ENCODE measurements around the gene PIP4P1.
A peak's percentile ranks its signal among the peaks of the same experiment; 100 is the strongest.
"Not testable (repeated sequence)": the region's sequence is repeated elsewhere in the genome, so short reads cannot be mapped to it uniquely, and the experiment has no call there.

The PIP4P1 gene

DNA sequence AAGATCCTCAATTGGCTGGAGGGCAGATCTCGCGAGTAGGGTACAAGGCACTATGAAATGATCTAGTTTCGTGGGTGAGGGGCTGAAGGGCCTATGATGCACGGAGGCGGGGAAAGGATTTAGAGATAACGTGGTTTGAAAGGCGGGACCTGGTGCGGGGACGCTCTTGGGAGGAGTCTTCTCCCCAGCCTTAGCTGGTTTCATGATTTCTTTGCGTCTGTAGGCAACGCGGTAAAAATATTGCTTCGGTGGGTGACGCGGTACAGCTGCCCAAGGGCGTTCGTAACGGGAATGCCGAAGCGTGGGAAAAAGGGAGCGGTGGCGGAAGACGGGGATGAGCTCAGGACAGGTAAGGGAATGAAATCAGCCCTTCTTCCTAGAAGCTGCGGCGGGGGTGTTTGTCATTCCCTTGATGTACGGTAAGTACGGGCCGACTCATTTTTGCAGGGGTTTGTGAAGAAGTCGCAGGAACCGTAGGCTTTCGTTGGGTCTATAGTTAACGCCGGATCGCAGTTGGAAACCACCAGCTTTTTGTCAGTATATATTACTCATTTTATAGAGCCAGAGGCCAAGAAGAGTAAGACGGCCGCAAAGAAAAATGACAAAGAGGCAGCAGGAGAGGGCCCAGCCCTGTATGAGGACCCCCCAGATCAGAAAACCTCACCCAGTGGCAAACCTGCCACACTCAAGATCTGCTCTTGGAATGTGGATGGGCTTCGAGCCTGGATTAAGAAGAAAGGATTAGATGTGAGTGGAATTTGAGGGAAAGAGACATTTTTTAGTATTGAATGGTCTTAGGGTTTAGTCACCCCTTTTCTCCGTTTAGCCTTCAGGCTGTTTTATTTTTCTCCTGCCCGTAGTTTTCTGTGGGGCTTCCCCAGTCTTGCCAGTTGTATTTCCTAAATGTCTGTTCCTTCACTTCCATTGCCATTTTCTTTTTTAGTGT is 5.6 kb downstream of the PIP4P1 start:
- POLR2A ChIA-PET = interaction anchor here (0.7 to 2.0 kb wide), 5 partner anchors 12 to 113 kb away, joined by 4 to 13 read pairs (median 5); partner anchors contain the start of genes PARP2, PNP and TEP1
- TF ChIP-seq, protein P1, sequence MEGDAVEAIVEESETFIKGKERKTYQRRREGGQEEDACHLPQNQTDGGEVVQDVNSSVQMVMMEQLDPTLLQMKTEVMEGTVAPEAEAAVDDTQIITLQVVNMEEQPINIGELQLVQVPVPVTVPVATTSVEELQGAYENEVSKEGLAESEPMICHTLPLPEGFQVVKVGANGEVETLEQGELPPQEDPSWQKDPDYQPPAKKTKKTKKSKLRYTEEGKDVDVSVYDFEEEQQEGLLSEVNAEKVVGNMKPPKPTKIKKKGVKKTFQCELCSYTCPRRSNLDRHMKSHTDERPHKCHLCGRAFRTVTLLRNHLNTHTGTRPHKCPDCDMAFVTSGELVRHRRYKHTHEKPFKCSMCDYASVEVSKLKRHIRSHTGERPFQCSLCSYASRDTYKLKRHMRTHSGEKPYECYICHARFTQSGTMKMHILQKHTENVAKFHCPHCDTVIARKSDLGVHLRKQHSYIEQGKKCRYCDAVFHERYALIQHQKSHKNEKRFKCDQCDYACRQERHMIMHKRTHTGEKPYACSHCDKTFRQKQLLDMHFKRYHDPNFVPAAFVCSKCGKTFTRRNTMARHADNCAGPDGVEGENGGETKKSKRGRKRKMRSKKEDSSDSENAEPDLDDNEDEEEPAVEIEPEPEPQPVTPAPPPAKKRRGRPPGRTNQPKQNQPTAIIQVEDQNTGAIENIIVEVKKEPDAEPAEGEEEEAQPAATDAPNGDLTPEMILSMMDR (IDR thresholded peaks at IDR 0.05; ENCODE audit: control extremely low read depth, extremely low read depth, low read depth, missing control alignments) = no peak
- DNase-seq (ENCODE audit: extremely low spot score) = peak; percentile 50
- CTCF ChIA-PET = interaction anchor here (0.8 to 5.4 kb wide), 8 partner anchors 8 to 154 kb away, joined by 3 to 39 read pairs (median 4); no protein-coding TSS in a partner anchor

DNA sequence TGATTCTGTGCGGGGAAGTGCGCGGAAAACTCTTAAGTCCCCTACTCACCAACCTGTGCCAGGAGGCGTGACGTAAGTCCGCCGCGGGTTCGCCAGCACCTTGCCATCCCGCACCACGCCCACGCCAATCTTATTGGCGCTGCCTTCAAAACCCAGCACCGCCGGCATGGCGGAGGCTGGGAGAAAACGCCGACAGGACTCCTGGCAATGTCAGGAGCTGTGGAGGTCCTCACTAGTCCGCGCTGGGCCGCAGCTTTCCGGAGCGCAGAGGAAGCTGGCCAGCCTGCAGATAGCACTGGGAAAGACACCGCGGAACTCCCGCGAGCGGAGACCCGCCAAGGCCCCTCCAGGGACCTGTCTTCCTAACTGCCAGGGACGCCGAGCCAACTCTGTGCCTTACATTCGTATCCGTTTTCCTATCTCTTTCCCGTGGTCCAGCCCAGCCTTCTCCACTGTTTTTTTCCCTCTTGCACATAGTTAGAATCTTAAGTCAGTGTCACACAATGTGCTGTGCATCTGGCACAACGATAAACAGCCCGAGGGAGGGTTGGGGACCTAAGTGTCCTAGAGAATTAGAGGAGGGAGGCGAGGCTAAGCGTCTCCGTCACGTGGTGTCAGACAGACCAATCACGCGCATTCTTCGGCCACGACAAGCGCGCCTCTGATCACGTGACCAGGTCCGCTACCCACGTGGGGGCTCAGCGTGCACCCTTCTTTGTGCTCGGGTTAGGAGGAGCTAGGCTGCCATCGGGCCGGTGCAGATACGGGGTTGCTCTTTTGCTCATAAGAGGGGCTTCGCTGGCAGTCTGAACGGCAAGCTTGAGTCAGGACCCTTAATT is 6.5 kb downstream of the PIP4P1 start, which contains the start of the genes APEX1 and OSGEP:
TSS of gene APEX1 (plus strand) at position 711 of the 839 bp plus-strand sequence. CDS start 420 bp downstream, outside the sequence.
TSS of gene OSGEP (minus strand) at position 297 of the 839 bp plus-strand sequence. CDS start at position 168, 129 bp downstream.
- TF ChIP-seq, protein P1 (IDR thresholded peaks at IDR 0.05; ENCODE audit: control extremely low read depth, extremely low read depth, low read depth, missing control alignments) = no peak
- peak; percentile 96 for DNase-seq (ENCODE audit: extremely low spot score)
- ChIA-PET CTCF (interaction anchor here (1.1 to 5.4 kb wide), 5 partner anchors 9 to 155 kb away, joined by 3 to 39 read pairs (median 5); no protein-coding TSS in a partner anchor), POLR2A (interaction anchor here (0.7 to 2.0 kb wide), 5 partner anchors 13 to 112 kb away, joined by 4 to 13 read pairs (median 5); partner anchors contain the start of genes PARP2, PNP and TEP1)

- not testable (repeated sequence) for DNase-seq (ENCODE audit: extremely low spot score)
- CTCF ChIA-PET = interaction anchor here (1.1 to 5.4 kb wide), 3 partner anchors 8 to 109 kb away, joined by 3 to 39 read pairs (median 3); partner anchors contain the start of gene PARP2
- POLR2A ChIA-PET = interaction anchor here (1.5 kb wide), 1 partner anchor 17 kb away, joined by 8 read pairs; no protein-coding TSS in a partner anchor
Measured at GRCh38 chr14:20452831-20453230, 8.4 kb downstream of the PIP4P1 start.

DNA sequence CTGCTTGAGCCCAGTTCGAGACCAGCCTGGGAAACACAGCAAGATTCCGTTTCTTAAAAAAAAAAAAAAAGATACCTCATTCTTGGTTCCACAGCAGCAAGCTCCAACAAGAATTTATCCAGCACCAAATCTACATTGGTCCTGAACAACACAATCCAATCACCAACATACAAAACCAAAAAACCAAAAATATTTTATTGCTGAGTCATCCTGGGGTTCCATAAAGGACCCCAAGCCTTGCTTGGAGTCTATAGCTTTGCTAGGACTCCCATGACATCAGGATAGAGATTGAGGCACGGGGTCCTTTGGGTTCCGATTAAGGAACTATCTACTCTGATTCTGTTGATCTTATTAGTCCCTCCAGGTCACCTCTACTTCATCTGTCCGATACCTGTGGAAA is 14.3 kb downstream of the PIP4P1 start:
- POLR2A ChIA-PET = no interaction called here
- CTCF ChIA-PET = interaction anchor here (1.8 to 1.9 kb wide), 2 partner anchors 8 to 32 kb away, joined by 5 to 7 read pairs; partner anchors contain the start of genes APEX1 and OSGEP
- no peak for DNase-seq (ENCODE audit: extremely low spot score)
- TF ChIP-seq, protein P1 (IDR thresholded peaks at IDR 0.05; ENCODE audit: control extremely low read depth, extremely low read depth, low read depth, missing control alignments) = no peak

GRCh38 chr14:20443650-20444049 is 17.6 kb downstream of the PIP4P1 start:
- POLR2A ChIA-PET; DNase-seq (ENCODE audit: extremely low spot score): not testable (repeated sequence)
- CTCF ChIA-PET = interaction anchor here (1.3 to 1.4 kb wide), 2 partner anchors 20 to 28 kb away, joined by 5 read pairs; no protein-coding TSS in a partner anchor

- CTCF ChIA-PET = interaction anchor here (0.8 to 3.0 kb wide), 5 partner anchors 8 to 89 kb away, joined by 3 to 13 read pairs (median 4); no protein-coding TSS in a partner anchor
- POLR2A ChIA-PET = interaction anchor here (1.0 kb wide), 1 partner anchor 28 kb away, joined by 3 read pairs; the partner anchor contains the start of gene PNP
- no peak for DNase-seq (ENCODE audit: extremely low spot score)
- TF ChIP-seq, protein P1 (IDR thresholded peaks at IDR 0.05; ENCODE audit: control extremely low read depth, extremely low read depth, low read depth, missing control alignments) = no peak
Measured at GRCh38 chr14:20441461-20441860, 19.8 kb downstream of the PIP4P1 start.
